IMR-90 (cell line): ENCODE data around the gene PGPEP1. TPM values are rescaled to one million over a fixed set of nuclear protein-coding genes. Genes with fewer than 3 reads are reported as not detected.

Experiments
- ATAC-seq: fragments of 200-7000 bp; cut with Tn5 transposase; 2 replicates; pipeline ENCODE4 v1.9.1; 2020; ENCODE audit warnings: low read depth, mild to moderate bottlenecking, moderate library complexity
- BruUV-seq: library from RNA; stranded (reverse); fragments of 400-500 nt; replicated peaks from 2 replicates; lab custom pipeline; 2021; lab: Mats Ljungman, UMichigan
- CTCF ChIA-PET: fragments of 300-600 bp; formaldehyde crosslinking; extraction: SDS; loops from one replicate; lab custom pipeline; 2021; ENCODE audit warnings: antibody characterized with exemption; lab: Yijun Ruan, JAX
- POLR2A ChIA-PET: fragments of 300-600 bp; sonication (Branson Sonifier 250); formaldehyde crosslinking; loops from one replicate; lab custom pipeline; 2022; ENCODE audit warnings: antibody characterized with exemption; ENCODE audit not compliant: unreplicated experiment; lab: Charles Lee
- DNase-seq: peaks from one replicate; pipeline ENCODE4 v3.0.0; 2013
- H2AFZ ChIP-seq: replicated peaks from 2 replicates; pipeline ENCODE3; 2013; ENCODE audit warnings: low read length, mild to moderate bottlenecking; ENCODE audit not compliant: poor library complexity
- H2AK5ac ChIP-seq: 2 replicates; pipeline ENCODE4 v1.6.1; 2013; ENCODE audit warnings: low read depth, low read length, inconsistent platforms
- H2AK9ac ChIP-seq: replicated peaks from 2 replicates; pipeline ENCODE3; 2013; ENCODE audit warnings: mild to moderate bottlenecking, low read depth, low read length, moderate library complexity; ENCODE audit not compliant: poor library complexity
- H2BK120ac ChIP-seq: 2 replicates; pipeline ENCODE4 v1.6.1; 2013; ENCODE audit warnings: low read depth, low read length, inconsistent platforms
- H2BK15ac ChIP-seq: 3 replicates; pipeline ENCODE4 v1.6.1; 2013; ENCODE audit warnings: low read depth, low read length, inconsistent platforms
- H2BK20ac ChIP-seq: 2 replicates; pipeline ENCODE4 v1.6.1; 2013; ENCODE audit warnings: low read depth, mild to moderate bottlenecking, inconsistent platforms, low read length, moderate library complexity
- H2BK5ac ChIP-seq: 2 replicates; pipeline ENCODE4 v1.6.1; 2013; ENCODE audit warnings: mild to moderate bottlenecking, low read depth, low read length, inconsistent platforms; ENCODE audit not compliant: poor library complexity, severe bottlenecking
- H3K14ac ChIP-seq: replicated peaks from 2 replicates; pipeline ENCODE4 v1.6.1; 2013; ENCODE audit warnings: low read depth, low read length, inconsistent platforms
- H3K18ac ChIP-seq: 2 replicates; pipeline ENCODE4 v1.6.1; 2013; ENCODE audit warnings: low read depth, low read length, control low read depth
- H3K23ac ChIP-seq: 2 replicates; pipeline ENCODE4 v1.6.1; 2013; ENCODE audit warnings: low read depth, low read length, inconsistent platforms
- H3K27ac ChIP-seq: 2 replicates; pipeline ENCODE4 v1.5.1; 2013; ENCODE audit warnings: mild to moderate bottlenecking, control low read depth, low read length; ENCODE audit not compliant: insufficient read depth
- H3K27me3 ChIP-seq: 2 replicates; pipeline ENCODE4 v1.6.1; 2013; ENCODE audit warnings: low read length; ENCODE audit not compliant: control insufficient read depth, insufficient read depth
- H3K36me3 ChIP-seq: 2 replicates; pipeline ENCODE4 v1.6.1; 2013; ENCODE audit warnings: low read length, mixed read lengths; ENCODE audit not compliant: control insufficient read depth, insufficient read depth
- H3K4ac ChIP-seq: 2 replicates; pipeline ENCODE4 v1.6.1; 2013; ENCODE audit warnings: low read depth, low read length, inconsistent platforms
- H3K4me1 ChIP-seq: 2 replicates; pipeline ENCODE4 v1.6.1; 2013; ENCODE audit warnings: low read length, mixed read lengths; ENCODE audit not compliant: control insufficient read depth, insufficient read depth
- H3K4me2 ChIP-seq: 2 replicates; pipeline ENCODE4 v1.6.1; 2013; ENCODE audit warnings: low read depth, mild to moderate bottlenecking, control low read depth, low read length, moderate library complexity
- H3K4me3 ChIP-seq: 2 replicates; pipeline ENCODE4 v1.5.1; 2013; ENCODE audit warnings: low read depth, mild to moderate bottlenecking, control low read depth, low read length, moderate library complexity; ENCODE audit not compliant: insufficient read depth
- H3K56ac ChIP-seq: 2 replicates; pipeline ENCODE4 v1.6.1; 2013; ENCODE audit warnings: low read length, inconsistent platforms; ENCODE audit not compliant: insufficient read depth; ENCODE audit errors: extremely low read depth
- H3K79me1 ChIP-seq, 2 experiments: 2 replicates each; pipeline ENCODE4 v1.6.1; 2013; ENCODE audit warnings: low read length in 2 of 2, inconsistent platforms in 1 of 2, low read depth in 1 of 2
- H3K9ac ChIP-seq: 2 replicates; pipeline ENCODE4 v1.6.1; 2013; ENCODE audit warnings: low read depth, low read length, control low read depth
- H3K9me1 ChIP-seq: 2 replicates; pipeline ENCODE4 v1.6.1; 2013; ENCODE audit warnings: low read length, inconsistent platforms; ENCODE audit not compliant: insufficient read depth
- H3K9me3 ChIP-seq: 2 replicates; pipeline ENCODE4 v1.6.1; 2013; ENCODE audit warnings: low read length; ENCODE audit not compliant: control insufficient read depth, insufficient read depth
- H4K20me1 ChIP-seq: 2 replicates; pipeline ENCODE4 v1.6.1; 2013; ENCODE audit warnings: low read length, inconsistent platforms; ENCODE audit not compliant: insufficient read depth
- H4K5ac ChIP-seq: 2 replicates; pipeline ENCODE4 v1.6.1; 2013; ENCODE audit warnings: mild to moderate bottlenecking, low read depth, low read length, control low read depth
- H4K8ac ChIP-seq, 2 experiments: 2 replicates each; pipeline ENCODE4 v1.6.1; 2013; ENCODE audit warnings: low read depth in 2 of 2, low read length in 2 of 2, control low read depth in 1 of 2, inconsistent platforms in 1 of 2
- H4K91ac ChIP-seq: 2 replicates; pipeline ENCODE4 v1.6.1; 2013; ENCODE audit warnings: low read depth, low read length, inconsistent platforms; ENCODE audit not compliant: insufficient read depth
- BHLHE40 ChIP-seq: fragments of 150-350 bp; IDR thresholded peaks from 2 replicates; pipeline ENCODE4 v1.6.1; 2016; ENCODE audit warnings: mild to moderate bottlenecking, low read depth, low read length
- CHD1 ChIP-seq: IDR thresholded peaks from 2 replicates; pipeline ENCODE4 v1.6.1; 2012; ENCODE audit warnings: low read depth, low read length, improper control_type of control experiment
- NFE2L2 ChIP-seq: fragments of 150-350 bp; IDR thresholded peaks from 2 replicates; pipeline ENCODE4 v1.6.1; 2016; ENCODE audit warnings: low read depth, mild to moderate bottlenecking, low read length
- whole genome bisulfite sequencing, 2 experiments: methylation state at CpG; one replicate each; pipeline versions ENCODE4 v1.1.5 to v1.1.7; 2013; ENCODE audit warnings: missing lambda C conversion rate in 2 of 2; ENCODE audit not compliant: insufficient read length in 1 of 2; ENCODE audit errors: extremely low coverage in 2 of 2; 5-methylcytosine and 5-hydroxymethylcytosine counted together
- dilution Hi-C: fragments of 300-500 bp; cut with HindIII; formaldehyde crosslinking; loops from one replicate; pipeline ENCODE4 v1.14.3; 2018; ENCODE audit warnings: low sequenced_read_pairs; ENCODE audit not compliant: unreplicated experiment
- in situ Hi-C: fragments of 300-500 bp; cut with MboI; formaldehyde crosslinking; loops from 3 replicates; pipeline ENCODE4 v1.14.3; 2019; ENCODE audit warnings: low sequenced_read_pairs, inconsistent platforms, mixed read lengths
- intact Hi-C: fragments of 100-400 bp; cut with micrococcal nuclease; formaldehyde crosslinking; loops from 2 replicates; pipeline ENCODE4 v1.10.0; 2022
- polyA plus RNA-seq, 3 experiments: library from polyadenylated mRNA; depleted of rRNA; stranded (reverse); fragments of >200 nt; gene quantifications; 2 replicates each; pipeline ENCODE4 v1.2.3, GENCODE V29; 2012; ENCODE audit warnings: low replicate concordance in 1 of 3
- total RNA-seq: library from RNA; depleted of rRNA; stranded (reverse); fragments of >200 nt; gene quantifications from 2 replicates; pipeline ENCODE4 v1.2.3, GENCODE V29; 2012

Gene PGPEP1
- total and polyA plus RNA-seq, 2 of the 4 experiments (the other 2 are of a cell fraction), result 11.8 to 14.3 TPM

DNA sequence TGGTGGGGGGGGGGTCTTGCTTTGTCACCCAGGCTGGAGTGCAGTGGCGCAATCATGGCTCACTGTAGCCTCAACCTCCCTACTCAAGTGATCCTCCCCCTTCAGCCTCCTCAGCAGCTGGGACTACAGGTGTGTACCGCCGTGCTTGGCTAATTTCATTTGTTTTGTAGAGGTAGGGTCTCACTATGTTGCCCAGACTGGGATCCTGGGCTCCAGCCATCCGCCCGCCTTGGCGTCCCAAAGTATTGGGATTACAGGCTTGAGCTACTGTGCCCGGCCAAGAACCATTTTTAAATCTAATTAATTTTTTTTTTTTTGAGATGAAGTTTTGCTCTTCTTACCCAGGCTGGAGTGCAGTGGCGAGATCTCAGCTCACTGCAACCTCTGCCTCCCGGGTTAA is 40.7 kb upstream of the PGPEP1 start:
- intact Hi-C loops, result no loop called here
- dilution Hi-C loops, result no loop called here
- H3K27me3 ChIP-seq, result no peaks in the 10 kb centered on the region

More for the DNA sequence above, 40.7 kb upstream of the PGPEP1 start:
- WGBS, 2 experiments, result 67% methylated on average over 1 of the region's 9 CpGs; no CpG with 5 or more reads in 1 of the 2 experiments
- Histone ChIP-seq H3K4ac (no peak overlapping the region), H2AFZ (no peak overlapping the region), H3K9ac (no peak overlapping the region), H4K91ac (no peak overlapping the region), H2BK15ac (no peak overlapping the region), H2BK20ac (no peak overlapping the region), H2AK9ac (no peak overlapping the region), H3K9me3 (no peaks in the 10 kb centered on the region), H2BK5ac (no peak overlapping the region), H3K23ac (no peak overlapping the region), H2BK120ac (no peak overlapping the region), H3K36me3 (no peaks in the 10 kb centered on the region), H3K18ac (no peak overlapping the region), H2AK5ac (no peak overlapping the region; the same call in 1 of the 2 replicates), H3K14ac (no peak overlapping the region), H4K8ac (no peak overlapping the region), H3K9me1 (peaks cover 23% of the 10 kb centered on the region; the same call in 1 of the 2 replicates), H3K4me2 (no peak overlapping the region), H3K56ac (no peak overlapping the region), H4K20me1 (no peaks in the 10 kb centered on the region), H4K5ac (no peak overlapping the region), H3K4me3 (no peak overlapping the region), H3K4me1 (peaks cover 19% of the 10 kb centered on the region), H3K79me1 (peaks cover 0 to 14% of the 10 kb centered on the region in 2 experiments; a peak in 2 of 4 replicates), H3K27ac (no peak overlapping the region)
- in situ Hi-C loops, result no loop called here
- no TSS peak for BruUV-seq
- POLR2A ChIA-PET, result interaction anchor here (0.6 kb wide), 1 partner anchor 20 kb away, joined by 30 read pairs; no protein-coding TSS in a partner anchor
- CTCF ChIA-PET, result interaction anchor here (0.6 to 0.7 kb wide), 2 partner anchors 22 to 28 kb away, joined by 3 to 5 read pairs; no protein-coding TSS in a partner anchor
- no peak for DNase-seq
- TF ChIP-seq CHD1 (no peak), BHLHE40 (no peak), NFE2L2 (no peak)
- ATAC-seq, result no peak
